Measurements from ENCODE around the gene TESK1.
"Not testable (repeated sequence)": the region's sequence is repeated elsewhere in the genome, so short reads cannot be mapped to it uniquely, and the experiment has no call there.

DNA sequence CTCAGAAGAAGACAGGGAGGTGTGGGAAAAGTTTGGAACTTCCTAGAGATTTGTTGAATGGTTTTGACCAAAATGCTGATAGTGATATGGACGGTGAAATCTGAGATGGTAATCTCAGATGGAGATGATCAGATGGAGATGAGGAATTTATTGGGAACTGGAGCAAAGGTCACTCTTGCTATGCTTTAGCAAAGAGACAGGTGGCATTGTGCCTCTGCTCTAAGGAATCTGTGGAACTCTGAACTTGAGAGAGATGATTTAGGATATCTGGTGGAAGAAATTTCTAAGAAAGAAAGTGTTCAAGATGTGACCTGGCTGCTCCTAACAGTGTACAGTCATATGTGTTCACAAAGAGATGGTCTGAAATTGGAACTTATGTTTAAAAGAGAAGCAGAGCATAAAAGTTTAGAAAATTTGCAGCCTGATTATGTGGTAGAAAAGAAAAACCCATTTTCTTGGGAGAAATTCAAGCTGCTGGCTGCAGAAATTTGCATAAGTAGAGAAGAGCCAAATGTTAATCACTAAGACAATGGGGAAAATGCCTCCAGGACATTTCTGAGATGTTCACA lies 25.3 kb upstream of the TESK1 start:
- not testable (repeated sequence) for TF ChIP-seq SUZ12 (IDR thresholded peaks at IDR 0.05; ENCODE audit: extremely low read depth, insufficient read depth, insufficient read length); ZNF274 (IDR thresholded peaks at IDR 0.05; ENCODE audit: low read depth, low read length); YY1 (IDR thresholded peaks at IDR 0.05; ENCODE audit: insufficient read depth, insufficient read length)
